ENCODE measurements around the gene CHST8. TPM values are rescaled to one million over a fixed set of nuclear protein-coding genes. Genes with fewer than 3 reads are reported as not detected.

The CHST8 gene
- total RNA-seq, 1 donor from 2014 or later, result not detected

GRCh38 chr19:33699754-33700407 lies 78.1 kb downstream of the CHST8 start:
- intact Hi-C loops (cut with DNase I), result no loop called here
- ATAC-seq (ENCODE audit: poor library complexity), result no peak
- DNase-seq, result no peak

GRCh38 chr19:33700408-33701013 lies 78.8 kb downstream of the CHST8 start:
- DNase-seq (no peak), ATAC-seq (ENCODE audit: poor library complexity) (no peak)
- intact Hi-C loops (cut with DNase I), result no loop called here

GRCh38 chr19:33701565-33701964 lies 79.8 kb downstream of the CHST8 start:
- DNase-seq (no peak), ATAC-seq (ENCODE audit: poor library complexity) (no peak)
- intact Hi-C loops (cut with DNase I), result no loop called here

- DNase-seq, result no peak
- intact Hi-C loops (cut with DNase I), result no loop called here
- no peak for ATAC-seq (ENCODE audit: poor library complexity)
Measured at GRCh38 chr19:33702606-33703437, 81.1 kb downstream of the CHST8 start.

- ATAC-seq (ENCODE audit: poor library complexity) (no peak), DNase-seq (no peak)
- intact Hi-C loops (cut with DNase I), result no loop called here
Measured at GRCh38 chr19:33703438-33703750, 81.6 kb downstream of the CHST8 start.

GRCh38 chr19:33703821-33704220 lies 82.1 kb downstream of the CHST8 start:
- intact Hi-C loops (cut with DNase I), result no loop called here
- ATAC-seq (ENCODE audit: poor library complexity) (no peak), DNase-seq (no peak)

- intact Hi-C loops (cut with DNase I), result no loop called here
- DNase-seq, result no peak
- no peak for ATAC-seq (ENCODE audit: poor library complexity)
Measured at GRCh38 chr19:33704271-33704670, 82.5 kb downstream of the CHST8 start.

GRCh38 chr19:33705090-33705847 lies 83.5 kb downstream of the CHST8 start:
- intact Hi-C loops (cut with DNase I), result no loop called here
- DNase-seq (no peak), ATAC-seq (ENCODE audit: poor library complexity) (no peak)

- ATAC-seq (ENCODE audit: poor library complexity) (no peak), DNase-seq (no peak)
- intact Hi-C loops (cut with DNase I), result no loop called here
Measured at GRCh38 chr19:33705860-33706259, 84.1 kb downstream of the CHST8 start.

GRCh38 chr19:33706631-33707030 lies 84.9 kb downstream of the CHST8 start:
- intact Hi-C loops (cut with DNase I), result no loop called here
- ATAC-seq (ENCODE audit: poor library complexity) (no peak), DNase-seq (no peak)

- no peak for DNase-seq
- no peak for ATAC-seq (ENCODE audit: poor library complexity)
- intact Hi-C loops (cut with DNase I), result no loop called here
Measured at GRCh38 chr19:33712268-33712667, 90.5 kb downstream of the CHST8 start.

GRCh38 chr19:33713194-33713593 lies 91.4 kb downstream of the CHST8 start:
- intact Hi-C loops (cut with DNase I), result no loop called here
- no peak for ATAC-seq (ENCODE audit: poor library complexity)
- no peak for DNase-seq

GRCh38 chr19:33714149-33714548 lies 92.4 kb downstream of the CHST8 start:
- no peak for ATAC-seq (ENCODE audit: poor library complexity)
- intact Hi-C loops (cut with DNase I), result no loop called here
- no peak for DNase-seq

GRCh38 chr19:33715462-33715861 lies 93.7 kb downstream of the CHST8 start:
- DNase-seq (no peak), ATAC-seq (ENCODE audit: poor library complexity) (no peak)
- intact Hi-C loops (cut with DNase I), result no loop called here

GRCh38 chr19:33717878-33718277 lies 96.1 kb downstream of the CHST8 start:
- ATAC-seq (ENCODE audit: poor library complexity), result no peak
- intact Hi-C loops (cut with DNase I), result no loop called here
- no peak for DNase-seq

- no peak for DNase-seq
- no peak for ATAC-seq (ENCODE audit: poor library complexity)
- intact Hi-C loops (cut with DNase I), result no loop called here
Measured at GRCh38 chr19:33718651-33719254, 97.0 kb downstream of the CHST8 start.

- ATAC-seq (ENCODE audit: poor library complexity) (peak; percentile 73), DNase-seq (no peak)
- intact Hi-C loops (cut with DNase I), result no loop called here
Measured at GRCh38 chr19:33719366-33720154, 97.8 kb downstream of the CHST8 start.

- intact Hi-C loops (cut with DNase I), result no loop called here
- ATAC-seq (ENCODE audit: poor library complexity), result no peak
Measured at GRCh38 chr19:33720155-33720493, 98.4 kb downstream of the CHST8 start.

More at GRCh38 chr19:33720155-33720493, 98.4 kb downstream of the CHST8 start:
- no peak for DNase-seq
